Upper lobe of right lung (tissue), 1 donor: Measurements from ENCODE around the gene MAP2. TPM values are rescaled to one million over a fixed set of nuclear protein-coding genes. Genes with fewer than 3 reads are reported as not detected.

Source experiments
- ATAC-seq: fragments of 200-7000 bp; cut with Tn5 transposase; one replicate; pipeline ENCODE4 v1.9.1; 2020; ENCODE audit warnings: mild to moderate bottlenecking, moderate library complexity
- DNase-seq: peaks from one replicate; pipeline ENCODE4 v3.0.0-alpha.2; 2020
- H3K27ac ChIP-seq: fragments of 200-600 bp; one replicate; pipeline ENCODE4 v1.8.0; 2022
- H3K27me3 ChIP-seq: fragments of 200-600 bp; one replicate; pipeline ENCODE4 v1.8.0; 2022; ENCODE audit warnings: mild to moderate bottlenecking
- H3K36me3 ChIP-seq: fragments of 200-600 bp; one replicate; pipeline ENCODE4 v1.8.0; 2022
- H3K4me1 ChIP-seq: fragments of 200-600 bp; one replicate; pipeline ENCODE4 v1.8.0; 2022
- H3K4me3 ChIP-seq: fragments of 200-600 bp; one replicate; pipeline ENCODE4 v1.8.0; 2022; ENCODE audit warnings: mild to moderate bottlenecking
- H3K9me3 ChIP-seq: fragments of 200-600 bp; one replicate; pipeline ENCODE4 v1.8.0; 2022
- CTCF ChIP-seq: fragments of 200-600 bp; IDR thresholded peaks from one replicate; pipeline ENCODE4 v1.8.0; 2022; ENCODE audit warnings: antibody characterized with exemption
- intact Hi-C: fragments of 100-400 bp; cut with DNase I; formaldehyde crosslinking; loops from one replicate; pipeline ENCODE4 v1.11.0; 2022
- total RNA-seq: library from RNA; stranded (reverse); fragmentation: NEBNext Ultra II Directional; extraction: Animal tissue kit (Norgen Biotek cat#: 25700); gene quantifications from one replicate; pipeline ENCODE4 v1.2.1, GENCODE V29; 2021
- donor health status: DM: no; HTN: yes; CAD: no; lungs with severe emphysema.

MAP2 gene
- total RNA-seq, 1 donor from 2014 or later: 44.0 TPM

GRCh38 chr2:209584472-209584871 lies 160.6 kb downstream of the MAP2 start:
- intact Hi-C loops: no loop called here
- ATAC-seq (no peak), DNase-seq (no peak)
- no peaks in the 10 kb centered on the region for H3K36me3 ChIP-seq
- H3K4me1 ChIP-seq: no peaks in the 10 kb centered on the region
- no peak for TF ChIP-seq CTCF
- no peak overlapping the region for H3K4me3 ChIP-seq
- no peaks in the 10 kb centered on the region for H3K27me3 ChIP-seq
- H3K9me3 ChIP-seq: no peaks in the 10 kb centered on the region
- H3K27ac ChIP-seq: no peak overlapping the region

- H3K9me3 ChIP-seq: no peaks in the 10 kb centered on the region
- DNase-seq (no peak), ATAC-seq (no peak)
- H3K36me3 ChIP-seq: no peaks in the 10 kb centered on the region
- no peaks in the 10 kb centered on the region for H3K4me1 ChIP-seq
- H3K4me3 ChIP-seq: no peak overlapping the region
- no peaks in the 10 kb centered on the region for H3K27me3 ChIP-seq
- no peak overlapping the region for H3K27ac ChIP-seq
- intact Hi-C loops: no loop called here
- no peak for TF ChIP-seq CTCF
Observed at GRCh38 chr2:209584915-209585314, 161.1 kb downstream of the MAP2 start.

- Histone ChIP-seq H3K36me3 (no peaks in the 10 kb centered on the region), H3K27me3 (no peaks in the 10 kb centered on the region), H3K9me3 (no peaks in the 10 kb centered on the region), H3K4me3 (no peak overlapping the region), H3K27ac (no peak overlapping the region), H3K4me1 (no peaks in the 10 kb centered on the region)
- DNase-seq (no peak), ATAC-seq (no peak)
- intact Hi-C loops: no loop called here
- TF ChIP-seq CTCF: no peak
Observed at GRCh38 chr2:209591021-209591420, 167.2 kb downstream of the MAP2 start.

- no peaks in the 10 kb centered on the region for H3K36me3 ChIP-seq
- no peak overlapping the region for H3K27ac ChIP-seq
- no peaks in the 10 kb centered on the region for H3K27me3 ChIP-seq
- no peaks in the 10 kb centered on the region for H3K9me3 ChIP-seq
- no peak for ATAC-seq
- no peaks in the 10 kb centered on the region for H3K4me1 ChIP-seq
- TF ChIP-seq CTCF: no peak
- intact Hi-C loops: no loop called here
- no peak overlapping the region for H3K4me3 ChIP-seq
- DNase-seq: no peak
Observed at GRCh38 chr2:209592106-209592505, 168.3 kb downstream of the MAP2 start.

GRCh38 chr2:209593930-209594329 lies 170.1 kb downstream of the MAP2 start:
- no peak for ATAC-seq

More at GRCh38 chr2:209593930-209594329, 170.1 kb downstream of the MAP2 start:
- Histone ChIP-seq H3K4me1 (no peaks in the 10 kb centered on the region), H3K27ac (no peak overlapping the region), H3K4me3 (no peak overlapping the region), H3K36me3 (no peaks in the 10 kb centered on the region), H3K27me3 (no peaks in the 10 kb centered on the region), H3K9me3 (no peaks in the 10 kb centered on the region)
- DNase-seq: no peak
- TF ChIP-seq CTCF: no peak
- intact Hi-C loops: no loop called here
